ENCODE data around the gene NTRK2.

The NTRK2 gene

DNA sequence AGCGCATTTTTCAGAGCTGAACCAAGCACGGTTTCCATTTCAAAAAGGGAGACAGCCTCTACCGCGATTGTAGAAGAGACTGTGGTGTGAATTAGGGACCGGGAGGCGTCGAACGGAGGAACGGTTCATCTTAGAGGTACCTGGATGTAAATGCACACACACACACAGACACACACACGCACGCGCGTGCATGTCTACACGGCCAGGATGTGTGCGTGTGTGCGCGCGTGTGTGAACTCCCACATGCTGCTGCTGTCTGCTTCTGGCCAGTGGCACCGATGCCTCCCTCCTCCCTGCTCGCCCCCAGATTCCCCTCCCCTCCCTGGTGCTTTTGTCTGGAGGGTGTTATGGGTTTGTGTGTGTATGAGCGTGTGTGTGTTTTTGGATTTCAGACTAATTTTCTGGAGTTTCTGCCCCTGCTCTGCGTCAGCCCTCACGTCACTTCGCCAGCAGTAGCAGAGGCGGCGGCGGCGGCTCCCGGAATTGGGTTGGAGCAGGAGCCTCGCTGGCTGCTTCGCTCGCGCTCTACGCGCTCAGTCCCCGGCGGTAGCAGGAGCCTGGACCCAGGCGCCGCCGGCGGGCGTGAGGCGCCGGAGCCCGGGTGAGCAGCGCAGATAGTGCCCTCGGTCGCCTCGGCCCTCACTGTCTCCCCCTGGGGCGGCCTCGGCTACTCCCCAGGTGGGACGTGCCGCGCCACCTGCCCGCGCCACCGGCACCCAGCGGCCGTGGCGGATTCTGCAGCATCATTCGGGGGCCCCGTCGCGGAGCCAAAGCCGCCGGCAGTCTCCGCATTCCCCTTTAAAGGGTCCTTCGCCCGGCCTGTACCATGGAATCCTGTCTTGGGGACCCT, at the start of gene NTRK2:
Gene NTRK2 (plus strand): TSS at position 442 of the 850 bp plus-strand sequence. CDS start 1,020 bp downstream, outside the sequence.
- no peak for FAIRE-seq
- peak; percentile 68 for DNase-seq (ENCODE audit: low spot score)

DNA sequence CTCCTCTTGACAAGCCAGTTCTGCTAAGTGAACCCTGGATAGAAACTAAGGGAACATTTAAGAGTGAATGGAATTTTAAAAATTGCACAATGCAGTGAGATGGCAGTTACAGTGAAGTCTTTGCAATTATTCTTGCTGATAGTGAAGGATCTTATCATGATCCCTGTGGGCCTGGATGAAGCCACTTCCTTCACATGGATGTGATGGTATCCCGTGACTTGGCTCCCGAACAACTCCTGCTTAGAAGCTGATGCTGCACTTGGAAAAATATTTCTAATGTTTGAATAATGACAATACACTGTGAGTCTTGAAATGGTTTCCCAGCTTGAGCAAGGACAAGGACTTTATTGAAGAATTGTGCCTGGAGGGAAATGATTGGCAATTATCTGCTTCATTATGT, 49.2 kb upstream of the NTRK2 start:
- DNase-seq (ENCODE audit: low spot score), result no peak
- FAIRE-seq, result no peak

GRCh38 chr9:84621811-84622210, 47.7 kb upstream of the NTRK2 start:
- DNase-seq (ENCODE audit: low spot score) (no peak), FAIRE-seq (no peak)

GRCh38 chr9:84622981-84623380, 46.5 kb upstream of the NTRK2 start:
- FAIRE-seq (no peak), DNase-seq (ENCODE audit: low spot score) (no peak)

DNA sequence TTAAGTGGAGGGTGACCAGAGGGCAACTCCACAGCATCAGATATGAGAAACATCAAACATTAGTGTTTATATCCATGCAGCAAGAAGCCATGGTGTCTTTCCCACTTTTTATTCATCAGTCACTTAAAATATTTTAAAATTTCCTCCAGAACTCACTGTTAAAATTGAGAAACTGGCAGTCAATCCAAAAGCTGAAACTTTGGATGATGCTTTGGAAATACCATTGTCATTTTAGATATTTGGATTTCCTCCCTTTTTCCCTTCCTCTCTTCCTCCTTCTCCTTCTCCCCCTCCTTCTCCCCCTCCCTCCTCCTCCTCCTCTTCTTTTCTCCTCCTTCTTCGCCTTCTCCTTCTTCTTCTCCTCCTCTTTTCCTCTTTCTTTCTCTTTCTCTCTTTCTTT, 33.1 kb upstream of the NTRK2 start:
- no peak for DNase-seq (ENCODE audit: low spot score)
- no peak for FAIRE-seq

DNA sequence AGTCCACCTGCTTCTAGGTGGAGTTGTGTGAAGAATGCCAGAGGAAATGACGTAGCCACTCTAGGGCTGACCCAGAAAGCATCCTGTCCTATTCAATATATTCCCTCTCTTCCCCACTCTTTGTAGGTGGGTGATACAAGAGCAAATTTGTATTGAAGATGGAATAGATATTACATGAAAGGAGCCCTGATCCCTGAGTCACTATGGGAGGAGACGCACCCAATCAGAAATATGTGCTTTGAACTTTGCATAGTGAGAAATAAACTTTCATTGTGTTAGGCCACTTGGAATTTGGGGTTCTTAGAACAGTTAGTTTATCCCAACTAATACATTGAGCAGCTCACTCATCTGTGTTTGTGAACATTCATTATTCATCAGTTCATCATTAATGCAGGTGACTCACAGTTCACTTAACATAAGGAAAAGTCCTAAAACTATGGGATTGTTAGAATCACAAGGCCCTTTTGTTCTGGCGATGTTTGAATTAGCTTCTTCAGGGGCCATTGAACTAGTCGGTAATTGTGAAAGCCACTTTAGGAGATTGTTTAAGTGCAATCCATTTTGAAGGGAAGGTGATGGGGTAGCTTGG, 26.9 kb upstream of the NTRK2 start:
- no peak for FAIRE-seq

GRCh38 chr9:84647699-84648098, 21.8 kb upstream of the NTRK2 start:
- DNase-seq (ENCODE audit: low spot score), result no peak
- FAIRE-seq, result no peak

More for the DNA sequence above, 26.9 kb upstream of the NTRK2 start:
- no peak for DNase-seq (ENCODE audit: low spot score)

- no peak for DNase-seq (ENCODE audit: low spot score)
Measured at GRCh38 chr9:84652496-84653120, 16.9 kb upstream of the NTRK2 start.

DNA sequence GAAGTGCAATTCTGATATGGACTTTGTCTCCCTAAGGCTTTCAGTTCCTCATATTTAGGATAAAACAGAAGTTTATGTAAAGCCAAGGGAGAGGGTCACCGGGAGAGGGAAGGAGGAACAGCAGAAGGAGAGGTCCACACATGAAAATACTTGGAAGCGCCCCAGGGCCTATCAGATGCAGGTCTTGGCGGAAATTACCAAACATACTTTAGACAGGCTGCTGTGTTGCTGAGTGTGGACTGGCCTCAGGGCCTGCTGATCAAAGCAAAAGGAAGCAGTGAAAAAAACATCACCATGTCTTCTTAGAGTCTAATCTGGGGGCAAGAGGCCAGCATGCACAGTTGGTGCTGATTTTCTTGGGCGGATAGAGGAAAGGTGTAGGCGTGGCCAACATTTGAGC, 14.1 kb upstream of the NTRK2 start:
- DNase-seq (ENCODE audit: low spot score), result no peak
- FAIRE-seq, result no peak

More at GRCh38 chr9:84652496-84653120, 16.9 kb upstream of the NTRK2 start:
- no peak for FAIRE-seq

DNA sequence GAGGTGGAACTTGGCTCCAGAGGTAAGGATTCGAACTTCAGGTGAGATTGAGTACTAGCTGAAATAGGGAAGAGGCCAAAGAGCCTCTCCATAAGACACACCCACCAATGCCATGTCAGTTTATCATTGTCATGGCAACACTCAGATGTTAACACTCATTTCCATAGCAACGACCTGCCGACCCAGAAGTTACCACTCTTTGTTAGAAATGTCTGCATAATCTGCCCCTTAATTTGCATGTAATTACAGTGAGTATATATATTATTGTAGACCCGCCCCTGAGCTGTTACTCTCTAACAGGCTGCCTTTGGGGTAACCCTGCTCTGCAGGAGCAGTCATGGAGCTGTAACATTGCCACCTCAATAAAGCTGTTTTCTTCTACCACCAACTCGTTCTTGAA, 10.2 kb upstream of the NTRK2 start:
- FAIRE-seq (no peak), DNase-seq (ENCODE audit: low spot score) (no peak)

- DNase-seq (ENCODE audit: low spot score) (no peak), FAIRE-seq (no peak)
Measured at GRCh38 chr9:84659773-84660172, 9.8 kb upstream of the NTRK2 start.

DNA sequence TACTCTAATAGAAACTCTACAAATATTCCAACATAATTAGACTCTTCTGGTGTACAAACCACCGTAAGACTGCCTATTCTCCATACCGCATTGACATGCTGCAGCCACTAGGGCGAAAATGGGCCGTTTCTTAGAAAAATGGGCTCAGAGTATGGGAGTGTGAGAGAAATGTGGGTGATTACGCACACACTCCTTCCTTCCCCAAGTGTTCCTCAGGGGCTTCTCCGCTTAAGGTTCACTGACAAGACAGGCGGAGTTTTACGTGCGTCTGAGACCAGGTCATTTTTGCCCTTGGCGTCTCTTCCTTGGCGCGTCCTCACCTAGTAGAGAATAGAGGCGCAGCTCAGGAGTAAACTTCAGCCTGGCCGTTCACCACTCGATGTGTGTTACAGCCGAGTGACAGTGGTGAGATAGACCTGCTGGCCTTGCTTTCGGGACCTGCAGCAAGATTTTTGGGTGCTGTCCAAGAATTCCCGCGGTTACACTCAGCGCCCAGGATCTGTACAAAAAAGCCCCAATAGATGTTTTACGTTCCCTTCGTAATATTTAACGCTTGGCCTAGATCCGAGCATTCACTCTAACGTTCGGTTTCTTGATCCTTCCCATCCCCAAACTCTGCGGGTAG, 1.8 kb upstream of the NTRK2 start:
- peak; percentile 17 for DNase-seq (ENCODE audit: low spot score)
- no peak for FAIRE-seq

DNA sequence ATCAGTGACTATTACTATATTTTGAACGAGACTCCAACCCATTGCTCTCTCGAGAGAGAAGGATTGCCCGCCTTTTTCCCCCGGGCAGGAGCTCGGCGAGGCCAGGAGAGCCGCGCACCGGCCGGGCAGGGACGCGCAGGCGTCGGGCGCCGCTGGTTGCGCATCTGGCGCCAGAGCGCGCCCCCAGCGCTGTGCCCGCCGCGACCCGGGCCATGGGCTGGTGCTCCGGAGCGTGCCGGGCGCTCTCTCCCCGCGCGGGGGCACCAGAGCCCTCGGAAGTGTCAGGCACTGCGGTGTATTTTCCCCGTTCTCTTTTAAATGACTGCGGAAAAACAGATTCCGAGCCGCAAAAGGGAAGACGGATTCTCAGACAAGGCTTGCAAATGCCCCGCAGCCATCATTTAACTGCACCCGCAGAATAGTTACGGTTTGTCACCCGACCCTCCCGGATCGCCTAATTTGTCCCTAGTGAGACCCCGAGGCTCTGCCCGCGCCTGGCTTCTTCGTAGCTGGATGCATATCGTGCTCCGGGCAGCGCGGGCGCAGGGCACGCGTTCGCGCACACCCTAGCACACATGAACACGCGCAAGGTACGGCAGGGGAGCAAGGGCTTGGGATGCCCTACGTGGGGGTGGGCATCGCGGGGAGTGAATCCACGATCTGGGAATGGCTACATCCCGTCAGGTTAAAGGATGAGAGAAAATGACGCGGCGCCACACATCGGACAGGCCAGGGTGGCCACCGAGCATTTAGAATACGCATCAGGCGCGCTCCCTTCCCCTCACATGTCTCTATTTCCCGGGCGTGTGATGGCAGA, 1.1 kb upstream of the NTRK2 start:
- DNase-seq (ENCODE audit: low spot score), result peak; percentile 88
- FAIRE-seq, result no peak

DNA sequence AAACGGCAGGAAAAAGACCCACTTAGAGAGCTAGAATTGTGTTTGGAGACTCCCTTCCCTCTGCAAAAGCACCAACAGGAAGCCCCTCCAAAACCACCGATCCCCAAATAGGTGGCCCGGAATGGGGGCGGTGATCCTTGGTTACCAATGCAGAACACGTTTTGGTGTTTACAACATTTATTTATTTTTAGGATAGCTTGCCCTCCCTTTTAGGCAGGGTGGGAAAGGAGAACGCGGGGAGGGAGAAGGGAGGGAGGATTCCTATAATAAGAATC, 579 bp upstream of the NTRK2 start:
- FAIRE-seq, result no peak
- DNase-seq (ENCODE audit: low spot score), result no peak

- DNase-seq (ENCODE audit: low spot score) (no peak), FAIRE-seq (no peak)
Measured at GRCh38 chr9:84670138-84671041, 861 bp downstream of the NTRK2 start.

GRCh38 chr9:84671586-84672521, 2.3 kb downstream of the NTRK2 start:
- FAIRE-seq (no peak), DNase-seq (ENCODE audit: low spot score) (no peak)

GRCh38 chr9:84673806-84674205, 4.3 kb downstream of the NTRK2 start:
- FAIRE-seq (no peak), DNase-seq (ENCODE audit: low spot score) (no peak)

DNA sequence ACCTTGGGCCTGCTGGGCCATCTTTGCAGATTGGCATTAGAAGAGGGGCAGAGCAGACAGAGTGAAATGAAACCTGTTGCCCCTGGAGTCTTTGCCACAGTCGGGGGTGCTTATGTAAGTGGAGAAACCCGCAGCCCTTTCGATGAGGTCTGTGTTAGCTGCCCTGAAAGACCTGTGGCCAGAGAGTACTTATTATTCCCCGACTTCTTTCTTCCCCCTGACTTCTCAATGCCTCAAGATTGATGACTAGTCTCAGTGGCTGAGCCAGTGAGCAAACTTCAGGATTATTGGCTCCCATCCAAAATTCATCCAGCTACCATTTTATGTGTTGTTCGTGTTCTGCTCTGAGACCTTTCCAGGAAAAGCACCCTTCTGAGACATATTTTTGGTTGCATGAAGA, 7.6 kb downstream of the NTRK2 start:
- DNase-seq (ENCODE audit: low spot score), result no peak
- FAIRE-seq, result no peak

- FAIRE-seq, result no peak
- DNase-seq (ENCODE audit: low spot score), result no peak
Measured at GRCh38 chr9:84679571-84679970, 10.0 kb downstream of the NTRK2 start.

Data from urothelium cell line (cell line).